NCI-H146 (cell line): ENCODE data around the gene TMEM271.
"Not testable (repeated sequence)": the region's sequence is repeated elsewhere in the genome, so short reads cannot be mapped to it uniquely, and the experiment has no call there.

Experiments
- DNase-seq: peaks from one replicate; lab custom pipeline; 2025; lab: John Stamatoyannopoulos, UW

Gene TMEM271

GRCh38 chr4:609400-610050 lies 33.4 kb upstream of the TMEM271 start:
- DNase-seq = no peak

- DNase-seq = no peak
Observed at GRCh38 chr4:608236-608635, 32.1 kb upstream of the TMEM271 start.

- no peak for DNase-seq
Observed at GRCh38 chr4:605702-606425, 29.8 kb upstream of the TMEM271 start.

GRCh38 chr4:604131-604530 lies 28.0 kb upstream of the TMEM271 start:
- no peak for DNase-seq

GRCh38 chr4:602559-602942 lies 26.5 kb upstream of the TMEM271 start:
- DNase-seq = peak; percentile 82

- DNase-seq = no peak
Observed at GRCh38 chr4:601612-602558, 25.8 kb upstream of the TMEM271 start.

GRCh38 chr4:600850-601515 lies 24.9 kb upstream of the TMEM271 start:
- no peak for DNase-seq

- DNase-seq = no peak
Observed at GRCh38 chr4:600166-600565, 24.1 kb upstream of the TMEM271 start.

GRCh38 chr4:598925-599324 lies 22.8 kb upstream of the TMEM271 start:
- no peak for DNase-seq

- no peak for DNase-seq
Observed at GRCh38 chr4:592825-593520, 16.9 kb upstream of the TMEM271 start.

- DNase-seq = not testable (repeated sequence)
Observed at GRCh38 chr4:592178-592577, 16.1 kb upstream of the TMEM271 start.

GRCh38 chr4:590313-590841 lies 14.3 kb upstream of the TMEM271 start:
- DNase-seq = no peak

GRCh38 chr4:589219-589963 lies 13.3 kb upstream of the TMEM271 start:
- no peak for DNase-seq

- DNase-seq = no peak
Observed at GRCh38 chr4:588351-588849, 12.3 kb upstream of the TMEM271 start.

GRCh38 chr4:587671-588350 lies 11.7 kb upstream of the TMEM271 start:
- no peak for DNase-seq

GRCh38 chr4:583820-584219 lies 7.7 kb upstream of the TMEM271 start:
- no peak for DNase-seq

GRCh38 chr4:581753-582361 lies 5.8 kb upstream of the TMEM271 start:
- no peak for DNase-seq

- DNase-seq = no peak
Observed at GRCh38 chr4:581181-581580, 5.1 kb upstream of the TMEM271 start.

- DNase-seq = no peak
Observed at GRCh38 chr4:579543-580175, 3.6 kb upstream of the TMEM271 start.
